Spleen (tissue), 11 donors: ENCODE data around the gene AGPS. TPM values are rescaled to one million over a fixed set of nuclear protein-coding genes. Genes with fewer than 3 reads are reported as not detected.

Experiments used
- DNase-seq: peaks from one replicate; pipeline ENCODE4 v3.0.0-alpha.2; 2020
- H3K27ac ChIP-seq, 8 donors: fragments of 200-600 bp; sonication (generic) in 7 of 8; 1 replicate in 4 of 8; 2 replicates in 4 of 8; pipeline versions ENCODE4 v1.5.0 to v1.8.0; 2016 to 2021; ENCODE audit warnings: inconsistent platforms in 4 of 8, mild to moderate bottlenecking in 4 of 8, moderate library complexity in 1 of 8
- H3K27me3 ChIP-seq, 7 donors: fragments of 200-600 bp; sonication (generic) in 6 of 7; replicated peaks in 1 of 7; 1 replicate in 4 of 7; 2 replicates in 3 of 7; pipeline versions ENCODE4 v1.5.0 to v1.8.0; 2016 to 2021; ENCODE audit warnings: inconsistent platforms in 3 of 7, mild to moderate bottlenecking in 1 of 7
- H3K36me3 ChIP-seq, 6 donors: fragments of 200-600 bp; sonication (generic) in 5 of 6; 1 replicate in 4 of 6; 2 replicates in 2 of 6; pipeline versions ENCODE4 v1.5.0 to v1.8.0; 2016 to 2021; ENCODE audit warnings: inconsistent platforms in 2 of 6
- H3K4me1 ChIP-seq, 6 donors: fragments of 200-600 bp; sonication (generic) in 5 of 6; 1 replicate in 3 of 6; 2 replicates in 3 of 6; pipeline versions ENCODE4 v1.5.0 to v1.8.0; 2016 to 2021; ENCODE audit warnings: inconsistent platforms in 3 of 6
- H3K4me3 ChIP-seq, 8 donors: fragments of 200-600 bp; sonication (generic) in 7 of 8; 1 replicate in 4 of 8; 2 replicates in 4 of 8; pipeline versions ENCODE4 v1.5.0 to v1.8.0; 2016 to 2021; ENCODE audit warnings: inconsistent platforms in 4 of 8, mild to moderate bottlenecking in 4 of 8, moderate library complexity in 2 of 8
- H3K9me3 ChIP-seq, 8 donors: fragments of 200-600 bp; sonication (generic) in 7 of 8; 1 replicate in 4 of 8; 2 replicates in 4 of 8; pipeline versions ENCODE4 v1.5.0 to v1.8.0; 2016 to 2021; ENCODE audit warnings: inconsistent platforms in 4 of 8
- POLR2A ChIP-seq, 3 donors: fragments of 450-650 bp; IDR thresholded peaks; one replicate each; pipeline ENCODE4 v1.5.1; 2017; ENCODE audit warnings: antibody characterized with exemption in 3 of 3, mild to moderate bottlenecking in 1 of 3
- POLR2AphosphoS5 ChIP-seq, 3 donors: sonication (generic); formaldehyde crosslinking; IDR thresholded peaks; one replicate each; pipeline ENCODE4 v1.5.1; 2017; ENCODE audit warnings: antibody characterized with exemption in 3 of 3
- WGBS, 5 donors: extraction: QIAGEN DNeasy Blood & Tissue Kit in 3 of 5; methylation state at CpG; one replicate each; pipeline versions ENCODE4 v1.1.5 to v1.1.7; 2013 to 2018; 5-methylcytosine and 5-hydroxymethylcytosine counted together
- intact Hi-C: fragments of 100-400 bp; cut with DNase I; formaldehyde crosslinking; loops from one replicate; pipeline ENCODE4 v1.15.0; 2023; ENCODE audit warnings: low total_unique reads
- polyA plus RNA-seq, 3 donors: library from polyadenylated mRNA; stranded (reverse); fragments of 200-250 nt; gene quantifications; one replicate each; pipeline ENCODE4 v1.2.1, GENCODE V29; 2013
- total RNA-seq, 7 donors: library from RNA; depleted of rRNA in 3 of 7; stranded (reverse); fragments of >200 nt in 3 of 7; fragmentation: NEBNext Ultra II Directional in 4 of 7; extraction: Animal tissue kit (Norgen Biotek cat#: 25700) in 4 of 7; gene quantifications; one replicate each; pipeline versions ENCODE4 v1.1.0 to v1.2.1, GENCODE V29; 2016 to 2021
- TF ChIP-seq, protein P1 (sequence below), 11 experiments: fragments of 200-600 bp in 7 of 11; fragments of 450-650 bp in 4 of 11; sonication (generic) in 4 of 11; IDR thresholded peaks in 8 of 11; conservative IDR thresholded peaks in 3 of 11; 1 replicate in 7 of 11; 2 replicates in 4 of 11; pipeline versions ENCODE4 v1.4.0 to v1.8.0; 2016 to 2021; ENCODE audit warnings: antibody characterized with exemption in 11 of 11, inconsistent platforms in 4 of 11, mild to moderate bottlenecking in 1 of 11
- donor health status: healthy with polysubstance abuse.
- donor health status: DM: no; HTN: no; CAD: no; lungs with moderate emphysema.
- donor health status: DM: no; HTN: no; CAD: no.
- donor health status: Bipolar disorder and iron deficiency.
- donor health status: healthy.
- donor health status: DM: no; HTN: no; CAD: no.
- donor health status: DM: yes; HTN: yes; CAD: no.

AGPS gene
- total and polyA plus RNA-seq, 10 donors: 3.3 to 44.5 (median 28.2) TPM

DNA sequence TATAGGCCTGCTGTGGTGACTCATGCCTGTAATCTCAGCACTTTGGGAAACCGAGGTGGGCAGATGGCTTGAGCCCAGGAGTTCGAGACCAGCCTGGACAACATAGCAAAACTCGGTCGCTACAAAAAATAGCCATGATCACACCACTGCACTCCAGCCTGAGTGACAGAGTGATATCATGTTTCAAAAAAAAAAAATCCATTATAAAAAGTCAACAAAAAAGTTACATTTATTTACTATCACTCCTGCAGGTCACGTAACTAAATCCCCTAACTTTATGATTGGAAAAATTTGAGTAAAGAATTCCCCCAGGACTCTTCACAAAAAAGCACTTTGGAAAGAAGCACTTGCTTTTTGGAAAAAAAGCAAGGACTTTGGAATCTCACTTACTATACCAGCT lies 46.4 kb upstream of the AGPS start:
- Histone ChIP-seq H3K27ac (no peak overlapping the region), H3K36me3 (peaks cover 0 to 8% (median 0%) of the 10 kb centered on the region in 6 donors), H3K9me3 (no peaks in the 10 kb centered on the region), H3K4me1 (no peaks in the 10 kb centered on the region), H3K4me3 (no peak overlapping the region), H3K27me3 (no peaks in the 10 kb centered on the region)
- no peak for TF ChIP-seq POLR2AphosphoS5 (IDR thresholded peaks at IDR 0.05)
- no peak for TF ChIP-seq POLR2A (IDR thresholded peaks at IDR 0.05)
- TF ChIP-seq, protein P1, sequence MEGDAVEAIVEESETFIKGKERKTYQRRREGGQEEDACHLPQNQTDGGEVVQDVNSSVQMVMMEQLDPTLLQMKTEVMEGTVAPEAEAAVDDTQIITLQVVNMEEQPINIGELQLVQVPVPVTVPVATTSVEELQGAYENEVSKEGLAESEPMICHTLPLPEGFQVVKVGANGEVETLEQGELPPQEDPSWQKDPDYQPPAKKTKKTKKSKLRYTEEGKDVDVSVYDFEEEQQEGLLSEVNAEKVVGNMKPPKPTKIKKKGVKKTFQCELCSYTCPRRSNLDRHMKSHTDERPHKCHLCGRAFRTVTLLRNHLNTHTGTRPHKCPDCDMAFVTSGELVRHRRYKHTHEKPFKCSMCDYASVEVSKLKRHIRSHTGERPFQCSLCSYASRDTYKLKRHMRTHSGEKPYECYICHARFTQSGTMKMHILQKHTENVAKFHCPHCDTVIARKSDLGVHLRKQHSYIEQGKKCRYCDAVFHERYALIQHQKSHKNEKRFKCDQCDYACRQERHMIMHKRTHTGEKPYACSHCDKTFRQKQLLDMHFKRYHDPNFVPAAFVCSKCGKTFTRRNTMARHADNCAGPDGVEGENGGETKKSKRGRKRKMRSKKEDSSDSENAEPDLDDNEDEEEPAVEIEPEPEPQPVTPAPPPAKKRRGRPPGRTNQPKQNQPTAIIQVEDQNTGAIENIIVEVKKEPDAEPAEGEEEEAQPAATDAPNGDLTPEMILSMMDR (IDR thresholded peaks at IDR 0.05 in 8 of 11, conservative IDR thresholded peaks at IDR 0.05 in 3 of 11): no peak
- DNase-seq: no peak
- intact Hi-C loops: loop anchor here (10.0 kb wide), 1 partner anchor 419 kb away; no protein-coding TSS in a partner anchor
- 89 to 97% (median 96%) methylated on average over 5 of the region's 5 CpGs for WGBS, 5 donors

DNA sequence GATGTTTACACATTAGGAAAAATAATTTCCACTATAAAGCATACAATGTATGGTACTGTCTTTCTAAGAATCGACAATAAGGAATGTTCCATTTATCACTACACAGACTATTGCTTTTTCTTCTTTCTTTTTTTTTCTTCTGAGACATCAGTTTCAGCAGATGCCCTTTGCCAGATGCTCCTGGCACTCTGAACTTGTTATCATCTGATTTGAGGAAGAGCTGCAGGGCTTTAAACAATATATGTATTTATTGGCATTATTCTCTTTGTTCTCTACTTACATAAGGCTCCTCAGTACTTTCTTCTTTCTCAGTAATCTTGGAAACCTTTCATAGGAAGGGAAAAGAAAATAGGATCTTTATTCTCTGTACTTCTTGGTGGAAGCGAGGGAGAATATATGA lies 45.0 kb upstream of the AGPS start:
- H3K27me3 ChIP-seq: no peaks in the 10 kb centered on the region
- TF ChIP-seq, protein P1 (IDR thresholded peaks at IDR 0.05 in 8 of 11, conservative IDR thresholded peaks at IDR 0.05 in 3 of 11): no peak
- TF ChIP-seq POLR2AphosphoS5 (IDR thresholded peaks at IDR 0.05): no peak
- no peak for TF ChIP-seq POLR2A (IDR thresholded peaks at IDR 0.05)
- no peak overlapping the region for H3K27ac ChIP-seq
- no peak overlapping the region for H3K4me3 ChIP-seq
- no peaks in the 10 kb centered on the region for H3K9me3 ChIP-seq
- peaks cover 2 to 9% (median 4%) of the 10 kb centered on the region in 6 donors for H3K4me1 ChIP-seq
- no peak for DNase-seq
- WGBS, 5 donors: 89 to 96% (median 92%) methylated on average over 2 of the region's 2 CpGs
- intact Hi-C loops: loop anchor here (10.0 kb wide), 1 partner anchor 417 kb away; no protein-coding TSS in a partner anchor
- H3K36me3 ChIP-seq: peaks cover 0 to 8% (median 0%) of the 10 kb centered on the region in 6 donors

DNA sequence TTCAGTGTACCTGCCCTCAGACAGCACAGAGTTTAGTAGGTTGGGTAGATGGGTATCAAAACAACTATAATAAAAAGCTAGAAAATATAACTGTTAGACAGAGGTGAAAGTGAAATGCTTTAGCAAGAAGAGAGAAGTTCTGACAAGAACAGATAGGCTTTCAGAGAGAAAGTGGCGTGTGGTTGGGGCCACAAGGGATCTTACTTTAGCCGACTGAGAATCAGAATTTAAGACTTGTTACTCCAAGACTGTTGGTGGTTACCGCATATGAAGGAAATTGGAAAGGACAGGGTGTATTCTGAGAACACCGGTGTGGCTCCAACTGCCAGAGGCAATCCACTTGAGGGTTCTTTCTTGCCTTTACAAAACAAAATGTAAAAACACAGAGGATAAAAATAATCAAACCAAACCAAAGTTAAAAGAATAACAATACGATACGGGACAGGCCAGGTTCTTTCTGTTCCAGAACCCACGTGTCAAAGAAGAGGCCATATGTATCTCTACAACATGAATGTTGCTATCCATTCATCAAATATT lies 44.4 kb upstream of the AGPS start:
- 40 to 65% (median 45%) methylated on average over 6 to 7 of the region's 7 CpGs for WGBS, 5 donors
- intact Hi-C loops: loop anchor here (10.0 kb wide), 1 partner anchor 417 kb away; no protein-coding TSS in a partner anchor
- no peak for DNase-seq
- Histone ChIP-seq H3K4me3 (no peak overlapping the region), H3K27me3 (no peaks in the 10 kb centered on the region), H3K4me1 (peaks cover 8 to 15% (median 10%) of the 10 kb centered on the region in 6 donors), H3K36me3 (peaks cover 0 to 8% (median 0%) of the 10 kb centered on the region in 6 donors), H3K9me3 (no peaks in the 10 kb centered on the region), H3K27ac (no peak overlapping the region)
- TF ChIP-seq, protein P1 (IDR thresholded peaks at IDR 0.05 in 8 of 11, conservative IDR thresholded peaks at IDR 0.05 in 3 of 11): no peak
- no peak for TF ChIP-seq POLR2AphosphoS5 (IDR thresholded peaks at IDR 0.05)
- no peak for TF ChIP-seq POLR2A (IDR thresholded peaks at IDR 0.05)
